Right atrium auricular region (tissue), 2 donors: ENCODE measurements around the gene SLC22A1. TPM values are rescaled to one million over a fixed set of nuclear protein-coding genes. Genes with fewer than 3 reads are reported as not detected.
"Not testable (repeated sequence)": the region's sequence is repeated elsewhere in the genome, so short reads cannot be mapped to it uniquely, and the experiment has no call there.

ENCODE experiments used
- DNase-seq: peaks from one replicate; pipeline ENCODE4 v3.0.0-alpha.2; 2019; ENCODE audit warnings: low spot score
- H3K27ac ChIP-seq, 2 donors: fragments of 200-600 bp; sonication (generic); 1 replicate in 1 of 2; 2 replicates in 1 of 2; pipeline ENCODE4 v1.5.1; 2016 to 2019
- H3K27me3 ChIP-seq, 2 donors: fragments of 200-600 bp; sonication (generic); one replicate each; pipeline versions ENCODE4 v1.5.1 to v1.6.0; 2017 to 2019
- H3K36me3 ChIP-seq: fragments of 200-600 bp; sonication (generic); one replicate; pipeline ENCODE4 v1.5.1; 2016
- H3K4me1 ChIP-seq, 2 donors: fragments of 200-600 bp; sonication (generic); one replicate each; pipeline versions ENCODE4 v1.5.1 to v1.6.0; 2017 to 2019
- H3K4me3 ChIP-seq, 2 donors: fragments of 200-600 bp; sonication (generic); 1 replicate in 1 of 2; 2 replicates in 1 of 2; pipeline ENCODE4 v1.5.1; 2017 to 2019; ENCODE audit warnings: mild to moderate bottlenecking in 1 of 2, moderate library complexity in 1 of 2
- H3K9me3 ChIP-seq, 2 donors: fragments of 200-600 bp; sonication (generic); one replicate each; pipeline ENCODE4 v1.5.1; 2019
- CTCF ChIP-seq, 2 donors: fragments of 200-600 bp; sonication (generic); IDR thresholded peaks; one replicate each; pipeline ENCODE4 v1.5.1; 2019; ENCODE audit warnings: antibody characterized with exemption in 2 of 2
- total RNA-seq, 2 donors: library from RNA; depleted of rRNA; stranded (reverse); fragments of >200 nt; gene quantifications; one replicate each; pipeline ENCODE4 v1.1.0, GENCODE V29; 2016

SLC22A1 gene
- total RNA-seq, 2 donors from 2014 or later: not detected

GRCh38 chr6:160088784-160089533 is 32.7 kb upstream of the SLC22A1 start:
- Histone ChIP-seq H3K4me3 (no peak overlapping the region), H3K9me3 (no peaks in the 10 kb centered on the region), H3K27ac (no peak overlapping the region), H3K36me3 (peaks cover 73% of the 10 kb centered on the region), H3K27me3 (no peaks in the 10 kb centered on the region), H3K4me1 (no peaks in the 10 kb centered on the region)
- no peak for DNase-seq
- TF ChIP-seq CTCF (IDR thresholded peaks at IDR 0.05): no peak

GRCh38 chr6:160089534-160089897 is 32.1 kb upstream of the SLC22A1 start:
- no peak overlapping the region for H3K27ac ChIP-seq

GRCh38 chr6:160090442-160091239 is 31.0 kb upstream of the SLC22A1 start:
- DNase-seq, H3K27ac ChIP-seq, H3K4me1 ChIP-seq, H3K4me3 ChIP-seq, H3K9me3 ChIP-seq, H3K27me3 ChIP-seq: not testable (repeated sequence)
- peaks cover 70% of the 10 kb centered on the region for H3K36me3 ChIP-seq

More at GRCh38 chr6:160089534-160089897, 32.1 kb upstream of the SLC22A1 start:
- Histone ChIP-seq H3K4me3 (no peak overlapping the region), H3K4me1 (no peaks in the 10 kb centered on the region), H3K36me3 (peaks cover 73% of the 10 kb centered on the region), H3K9me3 (no peaks in the 10 kb centered on the region), H3K27me3 (no peaks in the 10 kb centered on the region)
- no peak for DNase-seq
- no peak for TF ChIP-seq CTCF (IDR thresholded peaks at IDR 0.05)

GRCh38 chr6:160092176-160092575 is 29.4 kb upstream of the SLC22A1 start:
- H3K9me3 ChIP-seq, DNase-seq, H3K27ac ChIP-seq, H3K4me3 ChIP-seq, H3K27me3 ChIP-seq, H3K4me1 ChIP-seq: not testable (repeated sequence)
- peaks cover 78% of the 10 kb centered on the region for H3K36me3 ChIP-seq

GRCh38 chr6:160092602-160093001 is 29.0 kb upstream of the SLC22A1 start:
- H3K4me1 ChIP-seq: no peaks in the 10 kb centered on the region
- H3K9me3 ChIP-seq: no peaks in the 10 kb centered on the region
- no peak overlapping the region for H3K4me3 ChIP-seq
- no peak overlapping the region for H3K27ac ChIP-seq
- H3K36me3 ChIP-seq: peaks cover 82% of the 10 kb centered on the region
- DNase-seq: no peak
- TF ChIP-seq CTCF (IDR thresholded peaks at IDR 0.05): no peak
- no peaks in the 10 kb centered on the region for H3K27me3 ChIP-seq

GRCh38 chr6:160093061-160093460 is 28.6 kb upstream of the SLC22A1 start:
- H3K27me3 ChIP-seq: no peaks in the 10 kb centered on the region
- no peaks in the 10 kb centered on the region for H3K4me1 ChIP-seq
- H3K36me3 ChIP-seq: peaks cover 86% of the 10 kb centered on the region
- no peak overlapping the region for H3K4me3 ChIP-seq
- TF ChIP-seq CTCF (IDR thresholded peaks at IDR 0.05): no peak
- DNase-seq: no peak
- no peaks in the 10 kb centered on the region for H3K9me3 ChIP-seq
- no peak overlapping the region for H3K27ac ChIP-seq
